Mesendoderm (in vitro differentiated cells): Measurements from ENCODE around the gene IL1F10.

ENCODE experiments used
- DNase-seq: peaks from one replicate; pipeline ENCODE4 v3.0.0; 2013
- H2AK5ac ChIP-seq: 2 replicates; pipeline ENCODE4 v1.6.1; 2013; ENCODE audit warnings: low read length, inconsistent platforms
- H2BK120ac ChIP-seq: 2 replicates; pipeline ENCODE4 v1.6.1; 2013; ENCODE audit warnings: low read depth, mild to moderate bottlenecking, low read length, moderate library complexity, mixed read lengths
- H2BK15ac ChIP-seq: replicated peaks from 2 replicates; pipeline ENCODE4 v1.6.1; 2013; ENCODE audit warnings: low read depth, mild to moderate bottlenecking, moderate library complexity
- H2BK5ac ChIP-seq: 2 replicates; pipeline ENCODE4 v1.6.1; 2013; ENCODE audit warnings: low read length, inconsistent platforms
- H3K18ac ChIP-seq: 2 replicates; pipeline ENCODE4 v1.6.1; 2013; ENCODE audit warnings: mild to moderate bottlenecking, low read length, mixed read lengths
- H3K23ac ChIP-seq: one replicate; pipeline ENCODE4 v1.6.1; 2013; ENCODE audit warnings: low read length
- H3K27ac ChIP-seq: 2 replicates; pipeline ENCODE4 v1.5.1; 2013; ENCODE audit warnings: low read depth, mild to moderate bottlenecking, inconsistent platforms, low read length, moderate library complexity
- H3K27me3 ChIP-seq: 2 replicates; pipeline ENCODE4 v1.6.1; 2013; ENCODE audit warnings: low read length, control low read depth, mild to moderate bottlenecking, inconsistent platforms; ENCODE audit not compliant: insufficient read depth, poor library complexity
- H3K36me3 ChIP-seq: 2 replicates; pipeline ENCODE4 v1.6.1; 2013; ENCODE audit warnings: low read length, inconsistent platforms; ENCODE audit not compliant: control insufficient read depth, insufficient read depth
- H3K4ac ChIP-seq: one replicate; pipeline ENCODE4 v1.6.1; 2013; ENCODE audit warnings: low read depth, mild to moderate bottlenecking, low read length, moderate library complexity
- H3K4me1 ChIP-seq: 2 replicates; pipeline ENCODE4 v1.6.1; 2013; ENCODE audit warnings: low read depth, low read length, inconsistent platforms; ENCODE audit not compliant: control insufficient read depth
- H3K4me2 ChIP-seq: 2 replicates; pipeline ENCODE4 v1.6.1; 2013; ENCODE audit warnings: low read length
- H3K4me3 ChIP-seq: 2 replicates; pipeline ENCODE4 v1.5.1; 2013; ENCODE audit warnings: mild to moderate bottlenecking, low read length
- H3K56ac ChIP-seq: one replicate; pipeline ENCODE4 v1.6.1; 2013; ENCODE audit warnings: low read length
- H3K79me1 ChIP-seq: 2 replicates; pipeline ENCODE4 v1.6.1; 2013; ENCODE audit warnings: low read length, inconsistent platforms
- H3K79me2 ChIP-seq: 2 replicates; pipeline ENCODE4 v1.6.1; 2013; ENCODE audit warnings: mild to moderate bottlenecking, low read length; ENCODE audit not compliant: control insufficient read depth, insufficient read depth
- H3K9ac ChIP-seq: 2 replicates; pipeline ENCODE4 v1.6.1; 2013; ENCODE audit warnings: low read length, inconsistent platforms
- H4K5ac ChIP-seq: one replicate; pipeline ENCODE4 v1.6.1; 2013; ENCODE audit warnings: low read length
- H4K8ac ChIP-seq: one replicate; pipeline ENCODE4 v1.6.1; 2013; ENCODE audit warnings: low read depth, mild to moderate bottlenecking, control low read depth, low read length, moderate library complexity
- WGBS: extraction: QIAGEN DNeasy Blood & Tissue Kit; methylation state at CpG from one replicate; pipeline ENCODE4 v1.1.7; 2013; ENCODE audit warnings: low lambda C conversion rate, missing lambda C conversion rate; ENCODE audit not compliant: insufficient coverage; ENCODE audit errors: extremely low coverage; 5-methylcytosine and 5-hydroxymethylcytosine counted together

Gene IL1F10

GRCh38 chr2:113053666-113054065, 14.1 kb upstream of the IL1F10 start:
- Histone ChIP-seq H3K79me2 (no peaks in the 10 kb centered on the region), H3K4me2 (no peak overlapping the region), H3K27ac (no peak overlapping the region), H3K56ac (no peak overlapping the region), H3K18ac (no peak overlapping the region), H3K36me3 (no peaks in the 10 kb centered on the region), H2BK15ac (no peak overlapping the region), H4K8ac (no peak overlapping the region), H2BK5ac (no peak overlapping the region), H3K4me3 (no peak overlapping the region), H3K9ac (no peak overlapping the region), H2AK5ac (no peak overlapping the region), H3K23ac (no peak overlapping the region), H3K4me1 (no peaks in the 10 kb centered on the region), H2BK120ac (no peak overlapping the region), H3K27me3 (no peaks in the 10 kb centered on the region), H3K4ac (no peak overlapping the region), H4K5ac (no peak overlapping the region), H3K79me1 (no peaks in the 10 kb centered on the region)
- DNase-seq: no peak
- WGBS: no CpG with 5 or more reads among the region's 3 CpGs

GRCh38 chr2:113054066-113054465, 13.7 kb upstream of the IL1F10 start:
- H3K27ac ChIP-seq: no peak overlapping the region
- H3K27me3 ChIP-seq: no peaks in the 10 kb centered on the region
- H2BK5ac ChIP-seq: no peak overlapping the region
- no peaks in the 10 kb centered on the region for H3K79me2 ChIP-seq
- H3K4me2 ChIP-seq: no peak overlapping the region
- no peaks in the 10 kb centered on the region for H3K79me1 ChIP-seq
- H3K23ac ChIP-seq: no peak overlapping the region
- H2BK15ac ChIP-seq: no peak overlapping the region
- no peak overlapping the region for H3K9ac ChIP-seq
- no peaks in the 10 kb centered on the region for H3K4me1 ChIP-seq
- no peak overlapping the region for H3K4me3 ChIP-seq
- no peaks in the 10 kb centered on the region for H3K36me3 ChIP-seq
- no peak overlapping the region for H4K5ac ChIP-seq
- no peak overlapping the region for H3K56ac ChIP-seq
- H4K8ac ChIP-seq: no peak overlapping the region
- H3K4ac ChIP-seq: no peak overlapping the region
- DNase-seq: no peak
- H3K18ac ChIP-seq: no peak overlapping the region
- H2AK5ac ChIP-seq: no peak overlapping the region
- H2BK120ac ChIP-seq: no peak overlapping the region

- H3K23ac ChIP-seq: no peak overlapping the region
- WGBS: no CpG with 5 or more reads among the region's 1 CpG
- no peak overlapping the region for H3K56ac ChIP-seq
- no peak overlapping the region for H3K4ac ChIP-seq
- H2BK5ac ChIP-seq: no peak overlapping the region
- no peaks in the 10 kb centered on the region for H3K4me1 ChIP-seq
- H3K9ac ChIP-seq: no peak overlapping the region
- H4K5ac ChIP-seq: no peak overlapping the region
- H3K36me3 ChIP-seq: no peaks in the 10 kb centered on the region
- no peak overlapping the region for H3K4me2 ChIP-seq
- no peak overlapping the region for H3K4me3 ChIP-seq
- no peaks in the 10 kb centered on the region for H3K27me3 ChIP-seq
- no peak overlapping the region for H4K8ac ChIP-seq
- H3K27ac ChIP-seq: no peak overlapping the region
- no peak for DNase-seq
- no peaks in the 10 kb centered on the region for H3K79me2 ChIP-seq
- no peak overlapping the region for H3K18ac ChIP-seq
- no peaks in the 10 kb centered on the region for H3K79me1 ChIP-seq
- no peak overlapping the region for H2AK5ac ChIP-seq
- no peak overlapping the region for H2BK120ac ChIP-seq
- no peak overlapping the region for H2BK15ac ChIP-seq
Measured at GRCh38 chr2:113056521-113056920, 11.2 kb upstream of the IL1F10 start.

GRCh38 chr2:113057117-113057516, 10.7 kb upstream of the IL1F10 start:
- no peak overlapping the region for H3K27ac ChIP-seq
- H4K5ac ChIP-seq: no peak overlapping the region
- H3K4me2 ChIP-seq: no peak overlapping the region

GRCh38 chr2:113058411-113058994, 9.3 kb upstream of the IL1F10 start:
- H3K18ac ChIP-seq: no peak overlapping the region
- no peaks in the 10 kb centered on the region for H3K79me2 ChIP-seq

More at GRCh38 chr2:113057117-113057516, 10.7 kb upstream of the IL1F10 start:
- H3K27me3 ChIP-seq: no peaks in the 10 kb centered on the region
- no peak overlapping the region for H3K56ac ChIP-seq
- H2AK5ac ChIP-seq: no peak overlapping the region
- H2BK120ac ChIP-seq: no peak overlapping the region
- no peaks in the 10 kb centered on the region for H3K36me3 ChIP-seq
- H2BK15ac ChIP-seq: no peak overlapping the region
- H3K4ac ChIP-seq: no peak overlapping the region
- H3K23ac ChIP-seq: no peak overlapping the region
- no peak for DNase-seq
- no peak overlapping the region for H3K9ac ChIP-seq
- H3K4me3 ChIP-seq: no peak overlapping the region
- WGBS: no CpG with 5 or more reads among the region's 1 CpG
- H3K4me1 ChIP-seq: no peaks in the 10 kb centered on the region
- H3K18ac ChIP-seq: no peak overlapping the region
- H4K8ac ChIP-seq: no peak overlapping the region
- no peak overlapping the region for H2BK5ac ChIP-seq
- H3K79me2 ChIP-seq: no peaks in the 10 kb centered on the region
- H3K79me1 ChIP-seq: no peaks in the 10 kb centered on the region

More at GRCh38 chr2:113058411-113058994, 9.3 kb upstream of the IL1F10 start:
- Histone ChIP-seq H3K23ac (no peak overlapping the region), H3K4me3 (no peak overlapping the region), H3K9ac (no peak overlapping the region), H2AK5ac (no peak overlapping the region), H4K8ac (no peak overlapping the region), H3K27me3 (no peaks in the 10 kb centered on the region), H3K4ac (no peak overlapping the region), H2BK15ac (no peak overlapping the region), H3K4me2 (no peak overlapping the region), H4K5ac (no peak overlapping the region), H2BK5ac (no peak overlapping the region), H3K4me1 (no peaks in the 10 kb centered on the region), H3K27ac (no peak overlapping the region), H3K56ac (no peak overlapping the region), H3K79me1 (no peaks in the 10 kb centered on the region), H3K36me3 (no peaks in the 10 kb centered on the region), H2BK120ac (no peak overlapping the region)
- DNase-seq: no peak
- WGBS: no CpG with 5 or more reads among the region's 2 CpGs
